Endothelial cell of umbilical vein (primary cell): ENCODE data around the gene FXYD3. TPM values are rescaled to one million over a fixed set of nuclear protein-coding genes. Genes with fewer than 3 reads are reported as not detected.

ENCODE experiments used
- BruUV-seq: library from RNA; stranded (reverse); fragments of 400-500 nt; replicated peaks from 2 replicates; lab custom pipeline; 2021; lab: Mats Ljungman, UMichigan
- CTCF ChIA-PET: fragments of 300-600, 350-600 bp; sonication (Branson Sonifier 250); formaldehyde crosslinking; loops from one replicate; lab custom pipeline; 2021; ENCODE audit warnings: antibody characterized with exemption, inconsistent platforms; lab: Charles Lee
- POLR2A ChIA-PET: fragments of 300-600, 350-600 bp; sonication (Branson Sonifier 250); formaldehyde crosslinking; loops from one replicate; lab custom pipeline; 2021; ENCODE audit warnings: antibody characterized with exemption, inconsistent platforms; lab: Charles Lee
- DNase-seq: peaks from one replicate; pipeline ENCODE4 v3.0.0-alpha.2; 2011; ENCODE audit warnings: low read depth, low spot score
- FAIRE-seq: peaks from 2 replicates; lab custom pipeline; 2011; peaks lifted over from hg19 to GRCh38; lab: Jason Lieb, UNC
- H2AFZ ChIP-seq: 2 replicates; pipeline ENCODE4 v1.6.0; 2012; ENCODE audit warnings: low read depth, low read length, control low read depth, inconsistent platforms
- H3K27ac ChIP-seq: 2 replicates; pipeline ENCODE4 v1.5.1; 2011; ENCODE audit warnings: low read depth, mild to moderate bottlenecking, control low read depth, low read length, moderate library complexity; ENCODE audit not compliant: insufficient read depth
- H3K27me3 ChIP-seq, 2 experiments: 2 replicates each; pipeline versions ENCODE4 v1.6.0 to v1.6.1; 2011; ENCODE audit warnings: low read length in 2 of 2, mixed read lengths in 1 of 2; ENCODE audit not compliant: control insufficient read depth in 2 of 2, insufficient read depth in 2 of 2
- H3K36me3 ChIP-seq, 2 experiments: 2 replicates in 1 of 2; 3 replicates in 1 of 2; pipeline ENCODE4 v1.5.1; 2011; ENCODE audit warnings: low read length in 2 of 2, mild to moderate bottlenecking in 1 of 2, moderate library complexity in 1 of 2; ENCODE audit not compliant: control insufficient read depth in 2 of 2, insufficient read depth in 2 of 2; ENCODE audit errors: extremely low read depth in 1 of 2
- H3K4me1 ChIP-seq: 3 replicates; pipeline ENCODE4 v1.5.1; 2011; ENCODE audit warnings: mild to moderate bottlenecking, low read length; ENCODE audit not compliant: control insufficient read depth, insufficient read depth; ENCODE audit errors: extremely low read depth
- H3K4me2 ChIP-seq: 2 replicates; pipeline ENCODE4 v1.6.1; 2011; ENCODE audit warnings: low read length, control low read depth, mixed read lengths; ENCODE audit not compliant: insufficient read depth
- H3K4me3 ChIP-seq, 3 experiments: fragments of 200-600 bp in 1 of 3; sonication (generic), shearing (Covaris generic) in 1 of 3; replicated peaks in 1 of 3; 2 replicates each; pipeline ENCODE4 v1.5.1; 2011 to 2016; ENCODE audit warnings: control low read depth in 3 of 3, low read length in 3 of 3, mild to moderate bottlenecking in 2 of 3, inconsistent platforms in 1 of 3, low read depth in 1 of 3, moderate library complexity in 1 of 3; ENCODE audit not compliant: insufficient read depth in 1 of 3
- H3K79me2 ChIP-seq: 2 replicates; pipeline ENCODE4 v1.6.0; 2012; ENCODE audit warnings: low read length, inconsistent platforms; ENCODE audit not compliant: control insufficient read depth, insufficient read depth
- H3K9ac ChIP-seq: replicated peaks from 2 replicates; pipeline ENCODE3; 2011; ENCODE audit warnings: low read length, control low read depth; ENCODE audit not compliant: insufficient read depth; ENCODE audit errors: extremely low read depth
- H3K9me1 ChIP-seq: replicated peaks from 3 replicates; pipeline ENCODE4 v1.6.0; 2011; ENCODE audit warnings: mild to moderate bottlenecking, low read length; ENCODE audit not compliant: control insufficient read depth, insufficient read depth; ENCODE audit errors: extremely low read depth
- H3K9me3 ChIP-seq: replicated peaks from 2 replicates; pipeline ENCODE4 v1.5.1; 2012; ENCODE audit warnings: low read length, inconsistent platforms; ENCODE audit not compliant: control insufficient read depth, insufficient read depth
- H4K20me1 ChIP-seq: replicated peaks from 2 replicates; pipeline ENCODE3; 2011; ENCODE audit warnings: mild to moderate bottlenecking, low read length; ENCODE audit not compliant: control insufficient read depth, insufficient read depth; ENCODE audit errors: extremely low read depth
- CTCF ChIP-seq, 2 donors: IDR thresholded peaks; 1 replicate in 1 of 2; 2 replicates in 1 of 2; pipeline ENCODE4 v1.5.1; 2011; ENCODE audit warnings: low read length in 2 of 2, mild to moderate bottlenecking in 2 of 2, moderate library complexity in 2 of 2, control low read depth in 1 of 2, inconsistent platforms in 1 of 2, low read depth in 1 of 2; ENCODE audit not compliant: insufficient read depth in 1 of 2; ENCODE audit errors: extremely low read depth in 1 of 2
- EZH2 ChIP-seq: IDR thresholded peaks from 2 replicates; pipeline ENCODE4 v1.6.1; 2012; ENCODE audit warnings: borderline replicate concordance, low read depth, mild to moderate bottlenecking, moderate library complexity, low read length, inconsistent platforms; ENCODE audit not compliant: severe bottlenecking
- FOS ChIP-seq: IDR thresholded peaks from 2 replicates; pipeline ENCODE4 v1.6.1; 2011; ENCODE audit warnings: mild to moderate bottlenecking, low read length, moderate library complexity, borderline replicate concordance; ENCODE audit not compliant: insufficient read depth
- GATA2 ChIP-seq: IDR thresholded peaks from 2 replicates; pipeline ENCODE4 v1.7.0; 2011; ENCODE audit warnings: low read depth, mild to moderate bottlenecking, moderate library complexity, mixed read lengths, low read length; ENCODE audit not compliant: insufficient read length, insufficient read depth
- JUN ChIP-seq: IDR thresholded peaks from 2 replicates; pipeline ENCODE4 v1.6.1; 2011; ENCODE audit warnings: borderline replicate concordance, low read depth; ENCODE audit not compliant: insufficient read length, insufficient read depth
- MYC ChIP-seq: IDR thresholded peaks from one replicate; pipeline ENCODE4 v1.6.1; 2011; ENCODE audit warnings: mild to moderate bottlenecking, low read depth, low read length
- POLR2A ChIP-seq: IDR thresholded peaks from 2 replicates; pipeline ENCODE4 v1.6.1; 2012; ENCODE audit warnings: low read depth, mild to moderate bottlenecking, control low read depth, low read length
- POLR2AphosphoS5 ChIP-seq: IDR thresholded peaks from 2 replicates; pipeline ENCODE4 v1.6.1; 2012; ENCODE audit warnings: low read depth, mild to moderate bottlenecking, control low read depth, low read length, moderate library complexity; ENCODE audit not compliant: insufficient read depth
- dilution Hi-C: fragments of 300-500 bp; cut with MboI; formaldehyde crosslinking; loops from one replicate; pipeline ENCODE4 v1.15.0; 2019; ENCODE audit warnings: low sequenced_read_pairs; ENCODE audit not compliant: extremely low pct_ligation_motif_present
- intact Hi-C: fragments of 100-400 bp; cut with micrococcal nuclease; formaldehyde crosslinking; loops from one replicate; pipeline ENCODE4 v1.10.0; 2022
- polyA plus RNA-seq, 4 experiments: library from polyadenylated mRNA; depleted of rRNA in 3 of 4; stranded (reverse) in 3 of 4; unstranded in 1 of 4; fragments of >200 nt; gene quantifications; 2 replicates each; pipeline versions ENCODE4 v1.2.1 to v1.2.3, GENCODE V29; 2011 to 2012; ENCODE audit warnings: missing spikeins in 1 of 4
- total RNA-seq: library from RNA; stranded (reverse); gene quantifications from 2 replicates; pipeline ENCODE4 v1.2.3, GENCODE V29; 2021
- TF ChIP-seq, protein P1 (sequence below): IDR thresholded peaks from 2 replicates; pipeline ENCODE4 v1.6.1; 2011; ENCODE audit not compliant: insufficient read depth, insufficient read length

Gene FXYD3
- total and polyA plus RNA-seq, 2 donors (not counting 3 experiments of a cell fraction or from before 2014, with no cell fraction given): not detected

DNA sequence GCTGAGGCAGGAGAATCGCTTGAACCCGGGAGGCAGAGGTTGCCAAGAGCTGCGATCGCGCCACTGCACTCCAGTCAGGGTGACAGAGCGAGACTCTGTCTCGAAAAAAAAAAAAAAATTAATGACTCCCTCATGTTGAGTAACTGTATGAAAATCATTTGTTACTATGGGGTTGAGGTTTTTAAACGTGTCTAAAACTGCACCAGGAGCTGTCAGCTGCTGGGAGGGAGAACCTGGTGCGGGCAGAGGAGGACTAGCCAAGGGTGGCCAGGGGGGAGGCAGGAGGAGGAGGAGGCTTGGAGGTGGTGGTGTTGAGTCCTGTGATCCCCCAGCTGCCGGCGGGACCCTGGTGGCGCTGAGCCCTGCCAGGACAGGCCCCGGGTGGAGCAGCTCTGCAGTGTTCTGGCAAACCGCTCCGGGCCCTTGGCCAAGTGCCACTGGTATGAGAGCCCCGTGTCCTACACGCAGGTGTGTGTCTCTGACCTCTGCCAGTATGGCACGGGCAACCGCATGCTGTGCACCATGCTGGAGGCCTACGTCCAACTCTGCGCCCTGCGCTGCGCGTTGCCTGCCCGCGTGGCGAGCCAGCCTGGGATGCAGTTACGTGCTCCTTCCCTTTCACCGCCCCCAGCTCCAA, 17.1 kb upstream of the FXYD3 start:
- no TSS peak for BruUV-seq
- dilution Hi-C loops (no loop called here), intact Hi-C loops (no loop called here)

More for the DNA sequence above, 17.1 kb upstream of the FXYD3 start:
- H4K20me1 ChIP-seq: no peaks in the 10 kb centered on the region
- FAIRE-seq: no peak
- CTCF ChIA-PET: interaction anchor here (0.9 to 1.6 kb wide), 3 partner anchors 17 to 54 kb away, joined by 3 to 7 read pairs (median 7); partner anchors contain the start of gene FXYD3
- no peaks in the 10 kb centered on the region for H3K27me3 ChIP-seq
- no peaks in the 10 kb centered on the region for H3K4me1 ChIP-seq
- no peak overlapping the region for H2AFZ ChIP-seq
- POLR2A ChIA-PET: no interaction called here
- no peak overlapping the region for H3K27ac ChIP-seq
- no peaks in the 10 kb centered on the region for H3K79me2 ChIP-seq
- H3K9me3 ChIP-seq: no peaks in the 10 kb centered on the region
- H3K4me3 ChIP-seq: no peak overlapping the region
- no peak overlapping the region for H3K9ac ChIP-seq
- no peak for TF ChIP-seq FOS
- TF ChIP-seq POLR2A: no peak
- no peak for TF ChIP-seq GATA2
- no peak for TF ChIP-seq MYC
- TF ChIP-seq POLR2AphosphoS5: no peak
- TF ChIP-seq EZH2: no peak
- TF ChIP-seq JUN: no peak
- TF ChIP-seq CTCF (IDR thresholded peaks at IDR 0.05; ENCODE audit: extremely low read depth in 1 of 2, insufficient read depth in 1 of 2, low read depth in 1 of 2, low read length in 2 of 2): no peak
- TF ChIP-seq, protein P1, sequence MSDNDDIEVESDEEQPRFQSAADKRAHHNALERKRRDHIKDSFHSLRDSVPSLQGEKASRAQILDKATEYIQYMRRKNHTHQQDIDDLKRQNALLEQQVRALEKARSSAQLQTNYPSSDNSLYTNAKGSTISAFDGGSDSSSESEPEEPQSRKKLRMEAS: no peak
- H3K4me2 ChIP-seq: no peak overlapping the region
- no peaks in the 10 kb centered on the region for H3K36me3 ChIP-seq
- DNase-seq: no peak
- H3K9me1 ChIP-seq: no peaks in the 10 kb centered on the region
